ENCODE data around the gene CDH4. TPM values are rescaled to one million over a fixed set of nuclear protein-coding genes. Genes with fewer than 3 reads are reported as not detected.

CDH4 gene
- total and polyA plus RNA-seq, 9 donors = 0.12 to 4.4 (median 0.36) TPM

GRCh38 chr20:61745397-61746146 is 493.5 kb downstream of the CDH4 start:
- no peak overlapping the region for H3K4me3 ChIP-seq
- no peaks in the 10 kb centered on the region for H3K9me3 ChIP-seq
- intact Hi-C loops (cut with DNase I) = no loop called here
- TF ChIP-seq CTCF (IDR thresholded peaks at IDR 0.05) (no peak), EP300 (IDR thresholded peaks at IDR 0.05) (no peak), POLR2A (IDR thresholded peaks at IDR 0.05) (no peak)
- 90 to 94% (median 91%) methylated on average over 20 of the region's 20 CpGs for WGBS, 3 donors
- no peak for DNase-seq
- no peak overlapping the region for H3K27ac ChIP-seq
- H3K27me3 ChIP-seq = no peaks in the 10 kb centered on the region
- no peaks in the 10 kb centered on the region for H3K36me3 ChIP-seq
- H3K4me1 ChIP-seq (ENCODE audit: insufficient read depth) = no peaks in the 10 kb centered on the region

GRCh38 chr20:61746147-61746646 is 494.1 kb downstream of the CDH4 start:
- no peaks in the 10 kb centered on the region for H3K4me1 ChIP-seq (ENCODE audit: insufficient read depth)
- H3K4me3 ChIP-seq = no peak overlapping the region
- WGBS, 3 donors = 92 to 96% (median 95%) methylated on average over 11 of the region's 11 CpGs
- no peak for DNase-seq
- H3K36me3 ChIP-seq = no peaks in the 10 kb centered on the region
- intact Hi-C loops (cut with DNase I) = no loop called here
- H3K27me3 ChIP-seq = no peaks in the 10 kb centered on the region
- H3K9me3 ChIP-seq = no peaks in the 10 kb centered on the region
- H3K27ac ChIP-seq = no peak overlapping the region
- no peak for TF ChIP-seq POLR2A (IDR thresholded peaks at IDR 0.05)
- no peak for TF ChIP-seq CTCF (IDR thresholded peaks at IDR 0.05)
- no peak for TF ChIP-seq EP300 (IDR thresholded peaks at IDR 0.05)

GRCh38 chr20:61746781-61747180 is 494.7 kb downstream of the CDH4 start:
- Histone ChIP-seq H3K9me3 (no peaks in the 10 kb centered on the region), H3K4me3 (no peak overlapping the region), H3K27ac (no peak overlapping the region), H3K4me1 (ENCODE audit: insufficient read depth) (no peaks in the 10 kb centered on the region), H3K27me3 (no peaks in the 10 kb centered on the region), H3K36me3 (no peaks in the 10 kb centered on the region)
- no peak for DNase-seq
- intact Hi-C loops (cut with DNase I) = no loop called here
- WGBS, 3 donors = 87 to 91% (median 90%) methylated on average over 12 of the region's 12 CpGs
- TF ChIP-seq EP300 (IDR thresholded peaks at IDR 0.05) (no peak), CTCF (IDR thresholded peaks at IDR 0.05) (no peak), POLR2A (IDR thresholded peaks at IDR 0.05) (no peak)

- no peak for DNase-seq
- no peaks in the 10 kb centered on the region for H3K4me1 ChIP-seq (ENCODE audit: insufficient read depth)
- H3K27me3 ChIP-seq = no peaks in the 10 kb centered on the region
- H3K36me3 ChIP-seq = no peaks in the 10 kb centered on the region
- 44 to 56% (median 51%) methylated on average over 3 of the region's 3 CpGs for WGBS, 3 donors
- no peak overlapping the region for H3K27ac ChIP-seq
- intact Hi-C loops (cut with DNase I) = no loop called here
- no peaks in the 10 kb centered on the region for H3K9me3 ChIP-seq
- no peak for TF ChIP-seq POLR2A (IDR thresholded peaks at IDR 0.05)
- TF ChIP-seq CTCF (IDR thresholded peaks at IDR 0.05) = no peak
- TF ChIP-seq EP300 (IDR thresholded peaks at IDR 0.05) = no peak
- no peak overlapping the region for H3K4me3 ChIP-seq
These were observed 496.3 kb downstream of the CDH4 start for GRCh38 chr20:61748376-61748775.

All from ovary (tissue), 9 donors.